HepG2 (cell line): ENCODE results near the gene GLG1. TPM values are rescaled to one million over a fixed set of nuclear protein-coding genes. Genes with fewer than 3 reads are reported as not detected.

Experiments
- EP300 ChIP-seq, 3 experiments: sonication (generic) in 1 of 3; formaldehyde crosslinking in 1 of 3; IDR thresholded peaks; 2 replicates each; pipeline versions ENCODE4 v1.5.1 to v1.6.1; 2011 to 2020; ENCODE audit warnings: low read depth in 2 of 3, low read length in 2 of 3, borderline replicate concordance in 1 of 3, improper control_type of control experiment in 1 of 3, mild to moderate bottlenecking in 1 of 3, missing genetic modification reagents in 1 of 3, moderate library complexity in 1 of 3
- FOXK1 ChIP-seq: sonication (generic); formaldehyde crosslinking; IDR thresholded peaks from 2 replicates; pipeline ENCODE4 v1.4.0; 2020; ENCODE audit warnings: low read depth, missing genetic modification reagents, borderline replicate concordance
- HNF4A ChIP-seq: sonication (generic); formaldehyde crosslinking; IDR thresholded peaks from 2 replicates; pipeline ENCODE4 v1.4.0; 2020; ENCODE audit warnings: missing genetic modification reagents
- JARID2 ChIP-seq: sonication (generic); formaldehyde crosslinking; IDR thresholded peaks from 2 replicates; pipeline ENCODE4 v1.8.1; 2023; ENCODE audit warnings: missing genetic modification reagents, inconsistent platforms; ENCODE audit not compliant: insufficient replicate concordance
- KDM1A ChIP-seq: IDR thresholded peaks from 2 replicates; pipeline ENCODE4 v1.6.1; 2016; ENCODE audit warnings: missing compliant biosample characterization
- MAFG ChIP-seq: sonication (generic); formaldehyde crosslinking; IDR thresholded peaks from 2 replicates; pipeline ENCODE4 v1.5.1; 2020; ENCODE audit warnings: mild to moderate bottlenecking, missing genetic modification reagents
- MEIS2 ChIP-seq: sonication (generic); formaldehyde crosslinking; IDR thresholded peaks from 2 replicates; pipeline ENCODE4 v1.9.0; 2021; ENCODE audit warnings: mild to moderate bottlenecking, missing genetic modification reagents
- NFYC ChIP-seq: IDR thresholded peaks from 2 replicates; pipeline ENCODE4 v1.6.1; 2016; ENCODE audit warnings: missing genetic modification reagents, missing compliant biosample characterization
- PAF1 ChIP-seq: IDR thresholded peaks from 2 replicates; pipeline ENCODE4 v1.6.1; 2016; ENCODE audit warnings: missing genetic modification reagents, missing compliant biosample characterization
- SYNCRIP ChIP-seq: fragments of 200-400 bp; formaldehyde crosslinking; IDR thresholded peaks from 2 replicates; pipeline ENCODE4 v1.6.1; 2018; ENCODE audit warnings: mild to moderate bottlenecking, low read depth, low read length; ENCODE audit not compliant: insufficient read depth
- YY1 ChIP-seq: IDR thresholded peaks from 2 replicates; pipeline ENCODE4 v1.6.1; 2011; ENCODE audit warnings: low read length, low read depth, moderate library complexity, mild to moderate bottlenecking; ENCODE audit not compliant: insufficient read depth, insufficient replicate concordance
- ZBTB7B ChIP-seq: sonication (generic); formaldehyde crosslinking; IDR thresholded peaks from 2 replicates; pipeline ENCODE4 v1.4.0; 2020; ENCODE audit warnings: missing genetic modification reagents
- ZNF136 ChIP-seq: sonication (generic); formaldehyde crosslinking; IDR thresholded peaks from 2 replicates; pipeline ENCODE4 v1.8.1; 2022; ENCODE audit warnings: low read depth, mild to moderate bottlenecking, moderate library complexity, missing genetic modification reagents
- ZNF274 ChIP-seq: sonication (generic); formaldehyde crosslinking; IDR thresholded peaks from 2 replicates; pipeline ENCODE4 v1.5.1; 2020; ENCODE audit warnings: mild to moderate bottlenecking, missing genetic modification reagents
- ZNF343 ChIP-seq: sonication (generic); formaldehyde crosslinking; IDR thresholded peaks from 2 replicates; pipeline ENCODE4 v1.4.0; 2020; ENCODE audit warnings: mild to moderate bottlenecking, missing genetic modification reagents
- ZNF441 ChIP-seq: sonication (generic); formaldehyde crosslinking; IDR thresholded peaks from 2 replicates; pipeline ENCODE4 v1.7.0; 2021; ENCODE audit warnings: missing genetic modification reagents, borderline replicate concordance
- polyA plus RNA-seq, 8 experiments: library from polyadenylated mRNA; depleted of rRNA in 3 of 8; stranded (reverse) in 7 of 8; unstranded in 1 of 8; fragments of >200 nt; fragmentation: Illumina TruSeq in 4 of 8; extraction: Trizol in 4 of 8; gene quantifications; 2 replicates each; pipeline versions ENCODE4 v1.2.1 to v1.2.3, GENCODE V29; 2011 to 2016; ENCODE audit warnings: low read depth in 4 of 8, missing spikeins in 1 of 8, mixed read lengths in 1 of 8; ENCODE audit not compliant: insufficient read depth in 1 of 8
- total RNA-seq, 5 experiments: library from RNA; depleted of rRNA; stranded (reverse); fragments of >200 nt; fragmentation: Illumina TruSeq; extraction: Trizol; gene quantifications; 2 replicates each; pipeline ENCODE4 v1.2.3, GENCODE V29; 2016; ENCODE audit warnings: low read depth in 1 of 5
- TF ChIP-seq, protein P1 (sequence below): sonication (generic); formaldehyde crosslinking; conservative IDR thresholded peaks from 2 replicates; pipeline ENCODE4 v1.8.0; 2022; ENCODE audit warnings: low read depth, missing genetic modification reagents
- TF ChIP-seq, protein P2 (sequence below), 2 experiments: sonication (generic) in 1 of 2; formaldehyde crosslinking in 1 of 2; IDR thresholded peaks; 2 replicates each; pipeline versions ENCODE4 v1.4.0 to v1.6.1; 2016 to 2020; ENCODE audit warnings: borderline replicate concordance in 1 of 2, low read depth in 1 of 2, mild to moderate bottlenecking in 1 of 2, missing genetic modification reagents in 1 of 2
- TF ChIP-seq, protein P3 (sequence below): sonication (generic); formaldehyde crosslinking; IDR thresholded peaks from 2 replicates; pipeline ENCODE4 v1.4.0; 2020; ENCODE audit warnings: missing genetic modification reagents, mild to moderate bottlenecking, borderline replicate concordance

The GLG1 gene
- total and polyA plus RNA-seq, 2 of the 13 experiments (the other 11 are each of a cell fraction or from before 2014, with no cell fraction given) = 87.7 to 141 TPM

DNA sequence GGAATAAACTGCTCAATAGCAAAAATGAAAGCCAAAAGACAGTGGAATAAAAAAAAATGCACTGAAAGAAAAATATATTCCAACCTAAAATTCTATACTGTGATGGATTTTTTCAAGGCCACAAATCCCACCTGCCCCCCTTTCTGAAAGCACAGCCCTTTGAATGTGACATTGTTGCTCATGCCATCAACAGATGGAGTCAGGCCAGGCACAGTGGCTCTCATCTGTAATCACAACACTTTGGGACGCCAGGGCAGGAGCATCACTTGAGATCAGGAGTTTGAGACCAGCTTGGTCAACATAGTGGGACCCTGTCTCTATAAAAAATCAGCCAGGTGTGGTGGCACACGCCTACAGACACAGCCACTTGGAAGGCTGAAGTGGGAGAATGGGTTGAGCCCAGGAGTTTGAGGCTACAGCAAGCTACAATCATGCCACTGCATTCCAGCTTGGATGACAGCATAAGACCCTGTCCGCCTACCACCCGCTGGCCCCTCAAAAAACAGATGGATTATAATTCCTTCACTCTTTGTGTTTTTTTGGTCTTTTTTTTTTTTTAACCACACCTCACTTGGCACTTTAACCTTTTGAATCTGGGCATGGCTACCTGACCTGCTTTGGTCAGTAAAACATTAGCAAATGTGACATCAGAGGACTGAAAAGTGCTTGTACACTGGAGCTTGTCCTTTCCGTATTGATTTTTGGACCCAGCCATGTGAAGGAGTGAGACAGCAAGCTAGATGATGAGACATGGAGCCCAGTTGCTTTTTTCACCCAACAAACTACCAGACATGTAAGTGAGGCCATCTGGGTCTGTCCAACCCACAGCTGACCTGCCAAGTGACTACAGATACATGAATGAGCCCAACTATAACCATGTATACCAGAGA, 36.3 kb downstream of the GLG1 start (continued):
- no peak; the same call in 1 of the 2 replicates for TF ChIP-seq ZNF441 (CRISPR knock-in tag)
- TF ChIP-seq, protein P1, sequence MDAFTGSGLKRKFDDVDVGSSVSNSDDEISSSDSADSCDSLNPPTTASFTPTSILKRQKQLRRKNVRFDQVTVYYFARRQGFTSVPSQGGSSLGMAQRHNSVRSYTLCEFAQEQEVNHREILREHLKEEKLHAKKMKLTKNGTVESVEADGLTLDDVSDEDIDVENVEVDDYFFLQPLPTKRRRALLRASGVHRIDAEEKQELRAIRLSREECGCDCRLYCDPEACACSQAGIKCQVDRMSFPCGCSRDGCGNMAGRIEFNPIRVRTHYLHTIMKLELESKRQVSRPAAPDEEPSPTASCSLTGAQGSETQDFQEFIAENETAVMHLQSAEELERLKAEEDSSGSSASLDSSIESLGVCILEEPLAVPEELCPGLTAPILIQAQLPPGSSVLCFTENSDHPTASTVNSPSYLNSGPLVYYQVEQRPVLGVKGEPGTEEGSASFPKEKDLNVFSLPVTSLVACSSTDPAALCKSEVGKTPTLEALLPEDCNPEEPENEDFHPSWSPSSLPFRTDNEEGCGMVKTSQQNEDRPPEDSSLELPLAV (CRISPR knock-in tag) = no peak
- no peak for TF ChIP-seq YY1
- TF ChIP-seq, protein P2, sequence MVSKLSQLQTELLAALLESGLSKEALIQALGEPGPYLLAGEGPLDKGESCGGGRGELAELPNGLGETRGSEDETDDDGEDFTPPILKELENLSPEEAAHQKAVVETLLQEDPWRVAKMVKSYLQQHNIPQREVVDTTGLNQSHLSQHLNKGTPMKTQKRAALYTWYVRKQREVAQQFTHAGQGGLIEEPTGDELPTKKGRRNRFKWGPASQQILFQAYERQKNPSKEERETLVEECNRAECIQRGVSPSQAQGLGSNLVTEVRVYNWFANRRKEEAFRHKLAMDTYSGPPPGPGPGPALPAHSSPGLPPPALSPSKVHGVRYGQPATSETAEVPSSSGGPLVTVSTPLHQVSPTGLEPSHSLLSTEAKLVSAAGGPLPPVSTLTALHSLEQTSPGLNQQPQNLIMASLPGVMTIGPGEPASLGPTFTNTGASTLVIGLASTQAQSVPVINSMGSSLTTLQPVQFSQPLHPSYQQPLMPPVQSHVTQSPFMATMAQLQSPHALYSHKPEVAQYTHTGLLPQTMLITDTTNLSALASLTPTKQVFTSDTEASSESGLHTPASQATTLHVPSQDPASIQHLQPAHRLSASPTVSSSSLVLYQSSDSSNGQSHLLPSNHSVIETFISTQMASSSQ (IDR thresholded peaks at IDR 0.05; ENCODE audit: low read depth) = peak; percentile 82
- TF ChIP-seq, protein P2 (CRISPR knock-in tag; IDR thresholded peaks at IDR 0.05; ENCODE audit: borderline replicate concordance) = peak; percentile 82; the same call in 1 of the 2 replicates
- no peak for TF ChIP-seq MAFG
- no peak for TF ChIP-seq ZNF274 (CRISPR knock-in tag)
- TF ChIP-seq MEIS2 (CRISPR knock-in tag) = no peak
- TF ChIP-seq HNF4A (CRISPR knock-in tag) = peak; percentile 94
- peak in 1 of 2 experiments; percentile 63; a peak in 1 of 4 replicates for TF ChIP-seq EP300 (IDR thresholded peaks at IDR 0.05; ENCODE audit: low read depth in 2 of 2, low read length in 2 of 2)
- no peak for TF ChIP-seq EP300 (CRISPR knock-in tag; IDR thresholded peaks at IDR 0.05; ENCODE audit: borderline replicate concordance)
- TF ChIP-seq, protein P3, sequence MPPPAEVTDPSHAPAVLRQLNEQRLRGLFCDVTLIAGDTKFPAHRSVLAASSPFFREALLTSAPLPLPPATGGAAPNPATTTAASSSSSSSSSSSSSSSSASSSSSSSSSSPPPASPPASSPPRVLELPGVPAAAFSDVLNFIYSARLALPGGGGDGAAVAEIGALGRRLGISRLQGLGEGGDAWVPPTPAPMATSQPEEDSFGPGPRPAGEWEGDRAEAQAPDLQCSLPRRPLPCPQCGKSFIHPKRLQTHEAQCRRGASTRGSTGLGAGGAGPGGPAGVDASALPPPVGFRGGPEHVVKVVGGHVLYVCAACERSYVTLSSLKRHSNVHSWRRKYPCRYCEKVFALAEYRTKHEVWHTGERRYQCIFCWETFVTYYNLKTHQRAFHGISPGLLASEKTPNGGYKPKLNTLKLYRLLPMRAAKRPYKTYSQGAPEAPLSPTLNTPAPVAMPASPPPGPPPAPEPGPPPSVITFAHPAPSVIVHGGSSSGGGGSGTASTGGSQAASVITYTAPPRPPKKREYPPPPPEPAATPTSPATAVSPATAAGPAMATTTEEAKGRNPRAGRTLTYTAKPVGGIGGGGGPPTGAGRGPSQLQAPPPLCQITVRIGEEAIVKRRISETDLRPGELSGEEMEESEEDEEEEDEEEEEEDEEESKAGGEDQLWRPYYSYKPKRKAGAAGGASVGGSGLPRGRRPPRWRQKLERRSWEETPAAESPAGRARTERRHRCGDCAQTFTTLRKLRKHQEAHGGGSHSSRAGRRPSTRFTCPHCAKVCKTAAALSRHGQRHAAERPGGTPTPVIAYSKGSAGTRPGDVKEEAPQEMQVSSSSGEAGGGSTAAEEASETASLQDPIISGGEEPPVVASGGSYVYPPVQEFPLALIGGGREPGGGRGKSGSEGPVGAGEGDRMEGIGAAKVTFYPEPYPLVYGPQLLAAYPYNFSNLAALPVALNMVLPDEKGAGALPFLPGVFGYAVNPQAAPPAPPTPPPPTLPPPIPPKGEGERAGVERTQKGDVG = no peak
- TF ChIP-seq PAF1 = no peak
- TF ChIP-seq KDM1A (CRISPR knock-in tag) = no peak
- no peak for TF ChIP-seq ZNF136 (CRISPR knock-in tag)
- TF ChIP-seq JARID2 (CRISPR knock-in tag) = no peak
- TF ChIP-seq ZBTB7B (CRISPR knock-in tag) = peak; percentile 60; the same call in 1 of the 2 replicates
- peak; percentile 54; the same call in 1 of the 2 replicates for TF ChIP-seq FOXK1 (CRISPR knock-in tag)
- no peak for TF ChIP-seq NFYC (CRISPR knock-in tag)
- TF ChIP-seq ZNF343 = no peak
- TF ChIP-seq SYNCRIP = no peak
